ENCODE measurements around the gene FNDC3B.

Gene FNDC3B

GRCh38 chr3:172259726-172260248, 220.4 kb downstream of the FNDC3B start:
- Histone ChIP-seq H3K4me2 (ENCODE audit: low read length) (no peak overlapping the region), H3K79me2 (ENCODE audit: low read length) (no peaks in the 10 kb centered on the region), H3K27me3 (ENCODE audit: low read depth, low read length) (no peaks in the 10 kb centered on the region)

GRCh38 chr3:172260381-172260780, 221.0 kb downstream of the FNDC3B start:
- Histone ChIP-seq H3K36me3 (replicated peaks; ENCODE audit: low read depth, low read length) (no peaks in the 10 kb centered on the region), H3K9me3 (ENCODE audit: insufficient read depth, low read length) (no peaks in the 10 kb centered on the region)

More at GRCh38 chr3:172259726-172260248, 220.4 kb downstream of the FNDC3B start:
- Histone ChIP-seq H3K4me3 (ENCODE audit: low read length) (no peak overlapping the region), H2AFZ (ENCODE audit: low read depth, low read length) (no peak overlapping the region), H3K27ac (ENCODE audit: low read length) (no peak overlapping the region), H3K4me1 (ENCODE audit: low read length) (no peaks in the 10 kb centered on the region), H3K36me3 (replicated peaks; ENCODE audit: low read depth, low read length) (no peaks in the 10 kb centered on the region), H3K9me3 (ENCODE audit: insufficient read depth, low read length) (no peaks in the 10 kb centered on the region), H3K9ac (ENCODE audit: low read length) (no peak overlapping the region), H4K20me1 (ENCODE audit: insufficient read depth, low read length) (no peaks in the 10 kb centered on the region)
- no peak for TF ChIP-seq EZH2phosphoT487 (IDR thresholded peaks at IDR 0.05; ENCODE audit: low read depth)
- no peak for TF ChIP-seq CTCF (IDR thresholded peaks at IDR 0.05; ENCODE audit: low read depth, low read length)

GRCh38 chr3:172261054-172261453, 221.7 kb downstream of the FNDC3B start:
- H3K79me2 ChIP-seq (ENCODE audit: low read length): no peaks in the 10 kb centered on the region
- no peak overlapping the region for H3K4me3 ChIP-seq (ENCODE audit: low read length)
- no peaks in the 10 kb centered on the region for H4K20me1 ChIP-seq (ENCODE audit: insufficient read depth, low read length)
- no peaks in the 10 kb centered on the region for H3K9me3 ChIP-seq (ENCODE audit: insufficient read depth, low read length)
- TF ChIP-seq EZH2phosphoT487 (IDR thresholded peaks at IDR 0.05; ENCODE audit: low read depth) (no peak), CTCF (IDR thresholded peaks at IDR 0.05; ENCODE audit: low read depth, low read length) (no peak)
- H3K9ac ChIP-seq (ENCODE audit: low read length): no peak overlapping the region
- no peak overlapping the region for H2AFZ ChIP-seq (ENCODE audit: low read depth, low read length)
- no peaks in the 10 kb centered on the region for H3K27me3 ChIP-seq (ENCODE audit: low read depth, low read length)
- H3K4me1 ChIP-seq (ENCODE audit: low read length): no peaks in the 10 kb centered on the region
- no peak overlapping the region for H3K27ac ChIP-seq (ENCODE audit: low read length)
- no peaks in the 10 kb centered on the region for H3K36me3 ChIP-seq (replicated peaks; ENCODE audit: low read depth, low read length)
- H3K4me2 ChIP-seq (ENCODE audit: low read length): no peak overlapping the region

More at GRCh38 chr3:172260381-172260780, 221.0 kb downstream of the FNDC3B start:
- Histone ChIP-seq H3K27ac (ENCODE audit: low read length) (no peak overlapping the region), H3K79me2 (ENCODE audit: low read length) (no peaks in the 10 kb centered on the region), H3K4me3 (ENCODE audit: low read length) (no peak overlapping the region), H3K27me3 (ENCODE audit: low read depth, low read length) (no peaks in the 10 kb centered on the region), H3K9ac (ENCODE audit: low read length) (no peak overlapping the region), H3K4me2 (ENCODE audit: low read length) (no peak overlapping the region), H3K4me1 (ENCODE audit: low read length) (no peaks in the 10 kb centered on the region), H2AFZ (ENCODE audit: low read depth, low read length) (no peak overlapping the region), H4K20me1 (ENCODE audit: insufficient read depth, low read length) (no peaks in the 10 kb centered on the region)
- TF ChIP-seq CTCF (IDR thresholded peaks at IDR 0.05; ENCODE audit: low read depth, low read length): no peak
- no peak for TF ChIP-seq EZH2phosphoT487 (IDR thresholded peaks at IDR 0.05; ENCODE audit: low read depth)

- H3K4me3 ChIP-seq (ENCODE audit: low read length): no peak overlapping the region
- H4K20me1 ChIP-seq (ENCODE audit: insufficient read depth, low read length): no peaks in the 10 kb centered on the region
- no peaks in the 10 kb centered on the region for H3K36me3 ChIP-seq (replicated peaks; ENCODE audit: low read depth, low read length)
- TF ChIP-seq CTCF (IDR thresholded peaks at IDR 0.05; ENCODE audit: low read depth, low read length): no peak
- no peak for TF ChIP-seq EZH2phosphoT487 (IDR thresholded peaks at IDR 0.05; ENCODE audit: low read depth)
- no peaks in the 10 kb centered on the region for H3K27me3 ChIP-seq (ENCODE audit: low read depth, low read length)
- no peak overlapping the region for H3K27ac ChIP-seq (ENCODE audit: low read length)
- no peaks in the 10 kb centered on the region for H3K79me2 ChIP-seq (ENCODE audit: low read length)
- H3K4me1 ChIP-seq (ENCODE audit: low read length): no peaks in the 10 kb centered on the region
- no peak overlapping the region for H3K9ac ChIP-seq (ENCODE audit: low read length)
- no peak overlapping the region for H2AFZ ChIP-seq (ENCODE audit: low read depth, low read length)
- no peaks in the 10 kb centered on the region for H3K9me3 ChIP-seq (ENCODE audit: insufficient read depth, low read length)
- no peak overlapping the region for H3K4me2 ChIP-seq (ENCODE audit: low read length)
Observed at GRCh38 chr3:172262991-172263608, 223.7 kb downstream of the FNDC3B start.

All from OCI-LY3 (cell line).